C4-2B (cell line): ENCODE results near the gene STYK1.

Experiments
- CTCF ChIP-seq: fragments of 450-650 bp; conservative IDR thresholded peaks from 2 replicates; pipeline ENCODE4 v1.5.1; 2017; ENCODE audit warnings: mild to moderate bottlenecking
- ZFX ChIP-seq: fragments of 450-650 bp; IDR thresholded peaks from 2 replicates; pipeline ENCODE4 v1.6.1; 2017

GRCh38 chr12:10571141-10571540, 102.7 kb downstream of the STYK1 start:
- TF ChIP-seq CTCF, result no peak
- TF ChIP-seq ZFX, result no peak
